Activated B cell treated with CpG ODN at 0.5 μM for 24 hours (primary cell): ENCODE data around the gene C19orf53. TPM values are rescaled to one million over a fixed set of nuclear protein-coding genes. Genes with fewer than 3 reads are reported as not detected.
"Not testable (repeated sequence)": the region's sequence is repeated elsewhere in the genome, so short reads cannot be mapped to it uniquely, and the experiment has no call there.

Experiments used
- ATAC-seq: fragments of 200-7000 bp; cut with Tn5 transposase; one replicate; pipeline ENCODE4 v1.10.0; 2021; ENCODE audit warnings: low read depth, mild to moderate bottlenecking, moderate library complexity
- CTCF ChIA-PET: fragments of 350-600 bp; sonication (Branson Sonifier 250); formaldehyde crosslinking; loops from one replicate; lab custom pipeline; 2021; ENCODE audit warnings: antibody characterized with exemption; lab: Charles Lee
- POLR2A ChIA-PET: fragments of 350-600 bp; sonication (Branson Sonifier 250); formaldehyde crosslinking; loops from one replicate; lab custom pipeline; 2021; ENCODE audit warnings: antibody characterized with exemption; lab: Charles Lee
- DNase-seq: peaks from one replicate; pipeline ENCODE4 v3.0.0; 2022
- H3K27ac Mint-ChIP-seq: one replicate; pipeline ENCODE4 v1.8.0; 2020; ENCODE audit warnings: mixed read lengths
- H3K27me3 Mint-ChIP-seq: one replicate; pipeline ENCODE4 v1.8.0; 2021; ENCODE audit warnings: mixed read lengths
- H3K36me3 Mint-ChIP-seq: one replicate; pipeline ENCODE4 v1.8.0; 2021; ENCODE audit warnings: low read depth, mixed read lengths
- H3K4me1 Mint-ChIP-seq: one replicate; pipeline ENCODE4 v1.8.0; 2021; ENCODE audit warnings: mixed read lengths
- H3K4me3 Mint-ChIP-seq: one replicate; pipeline ENCODE4 v1.8.0; 2020; ENCODE audit warnings: mild to moderate bottlenecking, mixed read lengths
- H3K9me3 Mint-ChIP-seq: one replicate; pipeline ENCODE4 v1.8.0; 2020; ENCODE audit warnings: mixed read lengths
- intact Hi-C: fragments of 100-400 bp; cut with micrococcal nuclease; formaldehyde crosslinking; loops from one replicate; pipeline ENCODE4 v1.15.1; 2024
- total RNA-seq: library from RNA; stranded (reverse); gene quantifications from 2 replicates; pipeline ENCODE4 v1.2.3, GENCODE V29; 2022
- TF ChIP-seq, protein P1 (sequence below): fragments of 200-600 bp; IDR thresholded peaks from one replicate; pipeline ENCODE4 v1.8.0; 2022; ENCODE audit warnings: antibody characterized with exemption, mild to moderate bottlenecking

The C19orf53 gene
- total RNA-seq, 1 donor from 2014 or later: 74.9 TPM

DNA sequence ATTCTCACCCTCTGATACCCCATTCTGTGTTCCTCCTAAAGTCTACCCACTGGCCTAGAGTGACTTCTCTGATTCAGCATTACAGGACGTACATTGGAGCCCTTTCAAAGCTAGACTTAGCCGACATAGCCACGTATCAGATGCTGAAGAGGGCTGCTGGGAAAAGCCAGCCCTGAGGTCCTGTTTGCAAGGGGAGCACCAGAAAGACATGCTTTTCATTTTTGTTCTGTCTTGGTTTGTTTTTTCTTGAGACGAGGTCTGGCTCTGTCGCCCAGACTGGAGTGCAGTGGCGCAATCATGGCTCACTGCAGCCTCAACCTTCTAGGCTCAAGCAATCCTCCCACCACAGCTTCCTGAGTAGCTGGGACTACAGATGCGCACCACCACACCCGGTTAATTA lies 14.7 kb downstream of the C19orf53 start:
- H3K4me3 Mint-ChIP-seq: peak overlapping the region; percentile 5
- intact Hi-C loops: loop anchor here (10.0 kb wide), 1 partner anchor 194 kb away; no protein-coding TSS in a partner anchor
- peak overlapping the region; percentile 55 for H3K27ac Mint-ChIP-seq
- H3K27me3 Mint-ChIP-seq: no peaks in the 10 kb centered on the region
- H3K4me1 Mint-ChIP-seq: peaks cover 42% of the 10 kb centered on the region
- CTCF ChIA-PET: interaction anchor here (1.2 to 8.0 kb wide), 2 partner anchors 16 to 73 kb away, joined by 3 to 129 read pairs; no protein-coding TSS in a partner anchor
- TF ChIP-seq, protein P1, sequence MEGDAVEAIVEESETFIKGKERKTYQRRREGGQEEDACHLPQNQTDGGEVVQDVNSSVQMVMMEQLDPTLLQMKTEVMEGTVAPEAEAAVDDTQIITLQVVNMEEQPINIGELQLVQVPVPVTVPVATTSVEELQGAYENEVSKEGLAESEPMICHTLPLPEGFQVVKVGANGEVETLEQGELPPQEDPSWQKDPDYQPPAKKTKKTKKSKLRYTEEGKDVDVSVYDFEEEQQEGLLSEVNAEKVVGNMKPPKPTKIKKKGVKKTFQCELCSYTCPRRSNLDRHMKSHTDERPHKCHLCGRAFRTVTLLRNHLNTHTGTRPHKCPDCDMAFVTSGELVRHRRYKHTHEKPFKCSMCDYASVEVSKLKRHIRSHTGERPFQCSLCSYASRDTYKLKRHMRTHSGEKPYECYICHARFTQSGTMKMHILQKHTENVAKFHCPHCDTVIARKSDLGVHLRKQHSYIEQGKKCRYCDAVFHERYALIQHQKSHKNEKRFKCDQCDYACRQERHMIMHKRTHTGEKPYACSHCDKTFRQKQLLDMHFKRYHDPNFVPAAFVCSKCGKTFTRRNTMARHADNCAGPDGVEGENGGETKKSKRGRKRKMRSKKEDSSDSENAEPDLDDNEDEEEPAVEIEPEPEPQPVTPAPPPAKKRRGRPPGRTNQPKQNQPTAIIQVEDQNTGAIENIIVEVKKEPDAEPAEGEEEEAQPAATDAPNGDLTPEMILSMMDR: no peak
- ATAC-seq (peak; percentile 30), DNase-seq (no peak)
- POLR2A ChIA-PET: interaction anchor here (0.5 to 6.5 kb wide), 11 partner anchors 12 to 77 kb away, joined by 3 to 61 read pairs (median 5); partner anchors contain the start of genes C19orf53 and MRI1
- no peaks in the 10 kb centered on the region for H3K9me3 Mint-ChIP-seq
- H3K36me3 Mint-ChIP-seq: no peaks in the 10 kb centered on the region

DNA sequence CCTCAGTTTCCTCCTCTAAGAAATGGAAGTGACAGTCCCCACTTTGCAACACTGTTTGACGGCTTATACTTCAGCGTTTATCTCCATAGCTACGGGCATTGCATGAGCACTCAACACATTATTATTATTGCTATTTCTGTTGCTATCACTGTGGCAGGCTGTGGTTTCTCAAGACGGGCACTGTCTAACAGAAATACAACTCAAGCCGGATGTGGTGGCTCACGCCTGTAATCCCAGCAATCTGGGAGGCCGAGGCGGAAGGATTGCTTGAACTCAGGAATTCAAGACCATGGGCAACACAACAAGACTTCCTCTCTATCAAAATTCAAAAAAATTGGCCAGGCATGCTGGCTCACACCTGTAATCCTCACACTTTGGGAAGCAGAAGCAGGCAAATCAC lies 16.1 kb downstream of the C19orf53 start:
- CTCF ChIA-PET: no interaction called here
- DNase-seq (no peak), ATAC-seq (no peak)
- TF ChIP-seq, protein P1: no peak
- Mint-ChIP-seq H3K27me3 (no peaks in the 10 kb centered on the region), H3K9me3 (no peaks in the 10 kb centered on the region), H3K27ac (peak overlapping the region; percentile 68), H3K4me1 (peaks cover 42% of the 10 kb centered on the region), H3K4me3 (no peak overlapping the region), H3K36me3 (no peaks in the 10 kb centered on the region)
- intact Hi-C loops: loop anchor here (10.0 kb wide), 1 partner anchor 324 kb away; the partner anchor contains the start of gene PRKACA
- POLR2A ChIA-PET: interaction anchor here (0.7 to 3.2 kb wide), 3 partner anchors 16 to 52 kb away, joined by 4 to 18 read pairs (median 6); partner anchors contain the start of gene C19orf53

DNA sequence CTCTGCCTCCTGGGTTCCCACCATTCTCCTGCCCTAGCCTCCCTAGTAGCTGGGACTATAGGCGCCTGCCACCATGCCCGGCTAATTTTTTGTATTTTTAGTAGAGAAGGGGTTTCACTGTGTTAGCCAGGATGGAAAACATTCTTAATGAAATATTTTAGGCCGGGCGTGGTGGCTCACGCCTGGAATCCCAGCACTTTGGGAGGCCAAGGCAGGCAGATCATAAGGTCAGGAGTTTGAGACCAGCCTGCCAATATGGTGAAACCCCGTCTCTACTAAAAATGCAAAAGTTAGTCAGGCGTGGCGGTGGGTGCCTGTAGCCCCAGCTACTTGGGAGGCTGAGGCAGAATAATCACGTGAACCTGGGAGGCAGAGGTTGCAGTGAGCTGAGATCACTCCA lies 19.1 kb downstream of the C19orf53 start:
- ATAC-seq, H3K9me3 Mint-ChIP-seq, H3K36me3 Mint-ChIP-seq, H3K27me3 Mint-ChIP-seq, DNase-seq, H3K4me3 Mint-ChIP-seq, H3K27ac Mint-ChIP-seq: not testable (repeated sequence)
- intact Hi-C loops: loop anchor here (10.0 kb wide), 1 partner anchor 321 kb away; the partner anchor contains the start of gene PRKACA
- H3K4me1 Mint-ChIP-seq: peaks cover 44% of the 10 kb centered on the region
- POLR2A ChIA-PET: interaction anchor here (0.6 to 0.7 kb wide), 4 partner anchors 11 to 1520 kb away, joined by 3 to 11 read pairs (median 4); no protein-coding TSS in a partner anchor
- CTCF ChIA-PET: interaction anchor here (1.5 kb wide), 1 partner anchor 69 kb away, joined by 3 read pairs; no protein-coding TSS in a partner anchor

DNA sequence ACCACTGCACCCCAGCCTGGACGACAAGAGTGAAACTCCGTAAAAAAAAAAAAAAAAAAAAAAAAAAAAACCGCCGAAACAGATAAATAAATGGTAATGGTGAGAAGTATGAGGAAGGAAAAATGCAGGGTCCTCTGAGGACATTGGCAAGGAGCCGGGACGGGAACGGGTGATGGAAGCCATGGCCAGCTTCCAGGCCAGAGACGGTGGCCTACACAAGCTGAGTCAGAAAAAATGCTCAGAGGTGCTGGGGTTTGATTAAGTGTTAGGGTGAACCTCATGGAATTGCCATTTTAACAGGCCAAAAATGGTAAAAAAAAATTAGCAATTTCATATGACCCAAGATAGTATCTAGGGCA lies 20.1 kb downstream of the C19orf53 start:
- ATAC-seq (no peak), DNase-seq (no peak)
- TF ChIP-seq, protein P1: no peak
- intact Hi-C loops: loop anchor here (10.0 kb wide), 1 partner anchor 320 kb away; the partner anchor contains the start of gene PRKACA
- no peaks in the 10 kb centered on the region for H3K36me3 Mint-ChIP-seq
- peak overlapping the region; percentile 91 for H3K27ac Mint-ChIP-seq
- no peaks in the 10 kb centered on the region for H3K27me3 Mint-ChIP-seq
- ChIA-PET CTCF (interaction anchor here (0.8 to 1.7 kb wide), 3 partner anchors 47 to 72 kb away, joined by 3 to 11 read pairs (median 4); no protein-coding TSS in a partner anchor), POLR2A (interaction anchor here (0.7 to 2.5 kb wide), 11 partner anchors 9 to 724 kb away, joined by 3 to 25 read pairs (median 6); partner anchors contain the start of gene DNAJB1)
- peaks cover 34% of the 10 kb centered on the region for H3K4me1 Mint-ChIP-seq
- H3K9me3 Mint-ChIP-seq: no peaks in the 10 kb centered on the region
- H3K4me3 Mint-ChIP-seq: peak overlapping the region; percentile 98

DNA sequence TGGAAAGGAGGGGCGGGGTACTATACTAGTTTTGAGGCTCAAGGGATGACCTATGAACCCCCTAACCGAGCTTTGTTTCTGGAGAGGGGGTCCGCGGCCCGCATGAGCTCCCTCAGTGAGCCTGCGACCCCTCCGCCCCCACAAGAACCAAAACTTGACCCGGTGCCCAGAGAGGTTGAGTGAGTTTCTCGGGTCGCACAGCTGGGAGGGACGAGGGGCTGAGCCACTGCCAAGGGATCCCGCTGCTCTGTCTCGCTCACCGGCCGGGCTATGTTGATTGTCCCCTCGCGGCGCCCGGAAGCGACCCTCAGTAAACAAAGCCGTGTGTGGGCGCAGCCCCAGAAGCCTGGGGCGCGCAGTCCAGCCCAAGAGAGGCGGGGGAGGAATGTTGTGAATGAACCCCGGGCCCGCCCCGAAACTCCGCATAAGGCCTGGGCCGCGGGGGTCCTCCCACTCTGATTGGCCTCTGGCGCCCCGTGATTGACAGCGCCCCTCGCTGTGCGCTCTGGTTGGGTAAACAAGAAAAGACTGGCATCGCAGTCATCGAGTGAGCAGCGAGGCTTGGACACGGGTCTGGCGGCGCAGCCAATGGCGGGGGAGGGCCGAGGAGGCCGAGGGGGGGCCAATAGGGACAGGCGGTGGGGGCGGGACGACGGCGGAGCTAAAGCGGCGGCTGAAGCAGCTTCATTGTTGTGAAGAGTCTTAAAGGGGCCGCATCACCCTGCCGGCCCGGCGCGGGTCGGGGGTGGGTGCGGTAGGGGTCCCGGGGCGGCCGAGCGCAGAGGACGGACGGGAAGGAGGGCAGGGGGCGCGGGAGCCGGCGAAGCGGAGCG lies 20.7 kb downstream of the C19orf53 start, which contains the start of gene ZSWIM4:
Gene ZSWIM4 (plus strand): TSS at position 687 of the 833 bp plus-strand sequence. CDS start 206 bp downstream, outside the sequence.
- CTCF ChIA-PET: interaction anchor here (1.1 to 1.7 kb wide), 2 partner anchors 47 to 67 kb away, joined by 4 to 11 read pairs; no protein-coding TSS in a partner anchor
- peak; percentile 86 for DNase-seq
- Mint-ChIP-seq H3K9me3 (no peaks in the 10 kb centered on the region), H3K36me3 (no peaks in the 10 kb centered on the region), H3K27me3 (no peaks in the 10 kb centered on the region), H3K27ac (peak within 1 kb of the TSS; percentile 91), H3K4me1 (peaks cover 32% of the 10 kb centered on the region), H3K4me3 (peak within 1 kb of the TSS; percentile 98)
- ATAC-seq: peak; percentile 95
- intact Hi-C loops: loop anchor here (1.0 to 10.0 kb wide), 7 partner anchors 21 to 342 kb away; partner anchors contain the start of genes ASF1B, C19orf53, MRI1 and PRKACA
- POLR2A ChIA-PET: interaction anchor here (0.6 to 2.5 kb wide), 23 partner anchors 9 to 1239 kb away, joined by 3 to 29 read pairs (median 4); partner anchors contain the start of genes C19orf53, DNAJB1 and IL27RA
- TF ChIP-seq, protein P1: no peak
